OCI-M1 (cell line): ENCODE data around the gene KRI1.
A peak's percentile ranks its signal among the peaks of the same experiment; 100 is the strongest.

Source experiments
- DNase-seq: peaks from one replicate; lab custom pipeline; 2025; lab: John Stamatoyannopoulos, UW

KRI1 gene

DNA sequence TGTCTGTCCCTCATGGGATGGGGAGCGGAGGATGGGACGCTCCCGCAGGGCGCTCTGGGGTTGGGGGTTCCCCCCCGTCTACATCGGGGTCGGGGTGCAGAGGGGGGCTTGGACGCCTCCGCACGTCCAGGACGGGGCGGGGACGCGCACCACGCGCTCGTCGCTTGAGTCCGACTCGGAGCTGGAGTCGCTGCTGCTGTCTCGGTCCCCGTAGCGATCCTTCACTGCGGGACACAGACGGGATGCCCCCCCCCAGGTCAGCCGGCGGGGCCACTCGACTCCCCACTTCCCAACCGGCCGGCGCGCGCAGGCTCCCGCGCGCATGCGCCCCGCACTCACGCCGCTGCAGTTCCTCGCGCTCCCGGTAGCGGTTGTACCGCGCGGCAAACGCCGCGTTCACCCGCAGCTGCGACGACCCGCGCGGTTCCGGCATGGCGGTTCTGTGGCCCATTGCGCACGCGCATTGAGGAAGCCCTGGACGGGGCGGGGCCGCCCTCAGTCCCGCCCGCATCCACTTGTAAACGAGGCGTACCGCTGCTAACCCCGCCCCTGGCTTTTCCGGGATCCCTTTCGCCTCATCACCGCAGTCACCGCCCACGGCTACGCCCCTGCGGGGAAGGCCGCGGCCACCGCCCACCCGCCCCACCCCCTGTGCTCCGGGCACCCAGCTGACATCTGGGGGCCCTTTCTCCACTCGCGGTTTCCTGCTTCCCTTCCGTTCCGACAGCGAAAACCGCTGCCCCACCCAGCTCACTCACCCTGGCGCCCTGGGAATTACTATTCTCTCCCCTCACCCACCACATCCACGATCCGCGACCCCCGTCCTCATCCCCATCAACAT lies at the start of gene KRI1:
KRI1 (minus strand) TSS at position 444 of the 841 bp plus-strand sequence; CDS start at position 433, 11 bp downstream.
- peak; percentile 100 for DNase-seq

DNA sequence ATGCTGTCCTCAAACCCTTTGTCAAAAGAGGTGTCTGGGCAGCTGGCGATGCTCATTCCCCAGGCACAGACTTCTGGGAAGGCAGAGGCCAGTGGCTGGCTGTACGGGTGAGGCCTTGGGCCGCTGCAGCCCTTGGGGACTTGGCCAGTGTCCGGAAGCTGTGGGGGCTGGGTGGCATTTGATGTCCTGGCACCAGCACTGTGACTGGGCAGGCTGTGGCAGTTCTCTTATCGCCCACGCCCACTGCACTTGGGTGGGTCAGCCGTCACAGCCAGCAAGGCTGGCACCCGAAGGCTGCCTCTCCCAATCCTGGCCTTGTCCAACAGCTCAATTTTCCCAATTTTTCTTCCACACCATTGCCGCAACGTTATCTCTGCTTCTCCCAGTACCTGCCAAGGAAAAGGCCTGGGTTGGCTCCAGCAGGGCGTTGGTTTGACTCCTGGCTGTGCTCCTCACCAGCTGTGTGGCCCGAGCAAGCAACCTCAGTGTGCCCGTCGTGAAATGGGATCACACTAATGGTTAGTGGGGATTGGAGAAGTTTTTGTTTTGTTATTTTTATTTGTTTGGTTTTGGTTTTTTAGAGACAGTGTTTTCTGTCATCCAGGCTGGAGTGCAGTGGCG lies 46.8 kb upstream of the KRI1 start:
- DNase-seq: no peak

GRCh38 chr19:10611907-10612306 lies 46.1 kb upstream of the KRI1 start:
- DNase-seq: no peak

DNA sequence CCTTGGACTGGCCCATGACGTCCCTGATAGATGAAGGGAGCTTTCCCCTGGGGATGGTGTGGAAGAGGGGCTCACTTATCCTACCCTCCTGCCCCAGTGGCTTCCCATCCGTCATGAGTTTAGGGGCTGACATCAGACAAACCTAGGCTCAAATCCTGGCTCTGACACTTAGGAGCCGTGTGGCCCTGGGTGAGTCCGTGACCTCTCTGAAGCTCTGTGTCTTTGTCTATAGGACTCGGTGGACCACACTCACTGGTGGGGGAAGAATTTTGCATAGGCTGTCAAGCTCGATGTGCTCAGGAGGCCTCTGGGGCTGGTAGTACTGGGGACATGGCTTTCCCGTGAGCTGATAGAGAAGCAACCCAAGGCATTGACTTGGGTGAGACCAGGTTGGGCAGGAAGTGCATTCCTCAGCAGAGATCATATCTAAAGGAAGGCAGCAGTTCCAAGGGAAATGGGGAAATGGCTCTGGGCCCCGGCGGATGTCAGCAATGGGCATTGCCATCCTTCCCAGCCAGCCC lies 38.7 kb upstream of the KRI1 start:
- no peak for DNase-seq

GRCh38 chr19:10603873-10604459 lies 38.2 kb upstream of the KRI1 start:
- peak; percentile 76 for DNase-seq

- DNase-seq: peak; percentile 76
Observed at GRCh38 chr19:10603084-10603872, 37.5 kb upstream of the KRI1 start.

GRCh38 chr19:10602330-10603083 lies 36.7 kb upstream of the KRI1 start:
- peak; percentile 97 for DNase-seq

- DNase-seq: no peak
Observed at GRCh38 chr19:10601999-10602329, 36.2 kb upstream of the KRI1 start.

DNA sequence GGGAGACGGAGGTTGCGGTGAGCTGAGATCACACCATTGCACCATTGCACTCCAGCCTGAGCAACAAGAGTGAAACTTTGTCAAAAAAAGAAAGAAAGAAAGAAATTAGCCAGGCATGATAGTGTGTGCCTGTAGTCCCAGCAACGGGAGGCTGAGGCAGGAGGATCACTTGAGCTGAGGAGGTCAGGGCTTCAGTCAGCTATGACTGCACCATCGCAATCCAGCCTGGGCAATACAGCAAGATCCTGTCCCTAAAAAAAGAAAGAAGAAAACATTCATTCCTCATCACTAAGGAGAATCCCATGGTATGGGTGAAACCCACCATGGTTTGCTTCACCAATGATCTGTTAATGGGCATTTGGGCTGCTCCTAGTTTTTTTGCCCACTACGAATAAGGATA lies 34.3 kb upstream of the KRI1 start:
- no peak for DNase-seq

DNA sequence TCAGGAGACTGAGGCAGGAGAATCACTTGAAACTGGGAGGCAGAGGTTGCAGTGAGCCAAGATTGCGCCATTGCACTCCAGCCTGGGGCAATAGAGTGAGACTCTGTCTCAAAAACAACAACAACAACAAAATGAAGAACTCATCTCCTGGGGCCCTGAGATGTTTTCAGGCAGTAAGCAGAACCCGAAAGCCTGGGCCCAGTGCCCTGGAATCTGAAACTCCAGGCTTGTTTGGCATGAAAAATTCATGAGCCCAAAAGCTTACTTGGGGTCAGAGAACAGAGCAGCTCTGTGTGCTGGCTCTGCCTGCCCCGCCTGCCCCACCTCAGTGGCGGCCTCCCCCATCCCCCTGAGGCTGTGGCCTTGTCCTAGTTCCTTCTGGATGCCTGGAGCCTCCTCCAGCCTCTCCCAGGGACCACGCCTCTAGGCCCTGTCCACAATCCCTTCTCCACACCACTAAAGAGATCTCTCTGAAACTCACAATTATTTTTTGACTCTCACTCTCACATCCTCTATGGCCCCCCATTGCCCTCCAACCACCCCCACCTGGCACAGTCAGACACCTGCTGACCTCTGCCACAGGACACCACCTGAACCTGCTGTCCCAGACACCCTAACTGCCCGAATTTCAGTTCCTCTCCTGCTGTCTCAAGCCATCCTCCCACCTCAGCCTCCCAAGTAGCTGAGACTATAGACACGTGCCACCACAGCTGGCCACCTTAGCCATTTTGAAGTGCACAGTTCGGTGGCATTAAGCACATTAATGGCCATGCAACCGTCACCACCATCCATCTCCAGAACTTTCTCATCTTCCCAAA lies 28.2 kb upstream of the KRI1 start:
- DNase-seq: no peak

GRCh38 chr19:10593148-10593547 lies 27.3 kb upstream of the KRI1 start:
- DNase-seq: no peak

DNA sequence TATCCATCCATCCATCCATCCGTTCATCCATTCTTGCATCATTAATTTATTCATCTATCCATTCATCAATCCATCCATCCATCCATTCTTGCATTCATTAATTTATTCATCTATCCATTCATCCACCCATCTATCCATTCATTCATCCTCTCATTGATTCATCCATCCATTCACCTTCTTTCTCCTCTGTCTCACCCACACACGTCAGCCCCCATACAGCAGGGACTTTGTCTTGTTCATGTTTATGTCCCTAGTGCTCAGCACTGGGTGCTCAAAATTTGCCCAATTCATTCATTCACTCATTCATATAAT lies 22.0 kb upstream of the KRI1 start:
- DNase-seq: no peak

DNA sequence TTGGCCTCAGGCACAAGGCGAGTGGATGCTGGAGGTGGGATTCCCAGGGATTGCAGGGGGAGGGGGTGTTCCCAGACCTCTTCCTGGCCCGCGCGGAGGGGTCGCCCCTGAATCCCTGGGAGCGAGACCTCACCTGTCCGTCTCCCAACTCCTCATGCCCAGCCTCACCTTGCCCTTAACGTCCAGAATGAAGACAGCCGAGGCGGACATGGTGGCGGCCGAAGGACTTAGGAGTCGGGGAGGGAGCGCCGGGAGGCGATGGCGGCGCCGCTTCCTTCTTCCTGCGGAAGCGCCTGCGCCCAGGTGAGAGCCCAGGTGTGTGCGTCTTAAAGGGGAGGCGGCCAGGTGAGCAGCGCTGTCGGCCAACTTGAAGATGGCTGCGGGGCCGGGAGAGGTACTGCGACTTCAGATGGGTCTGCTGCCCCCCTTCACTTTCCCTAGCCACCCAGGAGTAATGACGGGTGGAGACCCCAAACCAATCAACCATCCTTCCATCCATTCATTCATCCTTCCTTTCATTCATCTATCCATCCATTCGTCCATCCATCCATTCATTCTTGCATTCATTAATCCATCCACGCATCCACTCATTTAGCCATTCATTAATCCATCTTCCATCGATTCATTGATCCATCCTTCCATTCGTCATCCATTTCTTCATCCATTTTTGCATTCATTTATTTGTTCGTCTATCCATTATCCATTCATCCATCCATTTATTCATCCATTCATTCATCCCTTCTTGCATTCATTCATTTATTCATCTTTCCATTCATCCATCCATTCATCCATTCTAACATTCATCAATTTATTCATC lies 21.4 kb upstream of the KRI1 start, which contains the start of gene AP1M2:
AP1M2 (minus strand) TSS at position 291 of the 817 bp plus-strand sequence; CDS start at position 210, 81 bp downstream.
- DNase-seq: no peak

DNA sequence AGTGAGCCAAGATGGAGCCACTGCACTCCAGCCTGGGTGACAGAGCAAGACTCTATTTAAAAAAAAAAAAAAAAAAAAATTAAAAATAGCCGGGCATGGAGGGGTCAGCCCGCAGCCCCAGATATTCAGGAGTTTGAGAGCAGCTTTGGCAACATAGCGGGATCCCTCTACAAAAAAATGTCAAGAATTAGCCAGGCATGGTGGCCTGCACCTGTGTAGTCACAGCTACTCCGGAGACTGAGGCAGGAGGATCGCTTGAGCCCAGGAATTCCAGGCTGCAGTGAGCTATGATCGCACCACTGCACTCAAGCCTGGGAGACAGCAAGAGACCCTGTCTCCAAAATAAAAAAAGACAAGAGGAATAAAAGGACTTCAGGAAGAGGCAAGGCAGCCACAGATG lies 20.6 kb upstream of the KRI1 start:
- no peak for DNase-seq

DNA sequence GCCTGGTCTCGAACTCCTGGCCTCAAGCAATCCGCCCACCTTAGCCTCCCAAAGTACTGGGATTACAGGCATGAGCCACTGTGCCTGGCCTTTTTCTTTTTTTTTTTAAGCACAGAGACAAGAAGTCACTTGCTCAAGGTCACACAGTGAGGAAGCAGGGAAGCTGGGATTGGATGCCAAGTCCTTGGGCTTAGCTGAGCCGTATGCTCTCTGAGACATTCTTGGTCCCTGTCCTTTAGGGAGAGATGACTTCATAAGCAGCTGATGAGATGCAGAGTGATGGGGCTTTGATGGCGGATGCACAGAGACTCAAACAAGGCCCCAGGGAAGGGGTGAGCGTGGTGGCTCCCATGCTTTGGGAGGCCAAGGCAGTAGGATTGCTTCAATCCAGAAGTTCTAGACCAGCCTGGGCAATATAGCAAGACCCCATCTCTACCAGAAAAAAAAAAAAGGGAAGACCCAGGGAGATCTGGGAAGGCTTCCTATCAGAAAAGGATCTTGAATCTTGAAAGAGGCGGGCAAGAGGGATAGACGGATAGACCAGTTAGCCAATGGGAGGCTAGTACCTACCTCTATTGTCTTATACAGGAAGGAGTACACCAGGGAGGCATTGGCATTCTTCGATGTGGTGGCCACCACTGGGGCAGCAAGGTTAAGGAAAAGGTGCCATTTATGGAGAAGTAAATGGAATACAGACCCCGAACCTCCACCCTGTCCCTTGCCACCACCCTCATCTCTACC lies 17.4 kb upstream of the KRI1 start:
- peak; percentile 50 for DNase-seq

- DNase-seq: no peak
Observed at GRCh38 chr19:10582091-10582490, 16.3 kb upstream of the KRI1 start.

DNA sequence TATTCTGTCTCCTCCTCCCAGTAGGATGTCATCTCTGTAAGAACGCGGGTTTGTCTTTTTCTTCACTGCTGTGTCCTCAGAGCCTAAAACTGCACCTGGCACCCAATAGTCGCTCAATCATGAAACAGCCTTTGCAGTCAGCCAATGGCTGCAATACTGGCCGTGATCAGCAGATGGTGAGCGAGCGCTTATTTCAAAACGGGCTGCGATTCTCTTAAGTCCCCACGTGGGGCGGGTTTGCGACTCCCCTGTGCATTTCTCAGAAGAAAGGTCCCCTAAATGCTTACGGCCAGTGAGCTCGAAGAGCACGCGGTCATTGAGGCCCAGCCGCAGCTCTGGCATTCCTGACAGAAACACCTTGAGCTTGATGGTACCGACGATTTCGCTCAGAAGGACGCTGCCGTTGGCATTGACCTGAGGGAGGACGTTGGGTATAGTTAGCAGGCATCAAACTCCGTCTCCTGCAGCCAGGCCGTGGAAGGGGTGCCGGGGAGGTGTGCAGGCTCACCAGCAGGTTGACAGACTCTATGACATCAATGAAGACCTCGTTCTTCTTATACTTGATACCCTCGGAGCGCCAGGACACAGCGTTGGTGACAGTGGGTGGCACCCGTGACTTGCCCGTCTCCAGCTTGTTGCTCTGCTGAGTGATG lies 15.3 kb upstream of the KRI1 start:
- peak; percentile 100 for DNase-seq

- DNase-seq: no peak
Observed at GRCh38 chr19:10577951-10578350, 12.1 kb upstream of the KRI1 start.
